GM12801 (cell line): Measurements from ENCODE around the gene FAM53B.

Experiments used
- CTCF ChIP-seq: IDR thresholded peaks from one replicate; pipeline ENCODE4 v1.5.1; 2011; ENCODE audit warnings: control low read depth; ENCODE audit not compliant: insufficient read length; ENCODE audit errors: extremely low read depth

The FAM53B gene

GRCh38 chr10:124597846-124598165 lies 146.4 kb downstream of the FAM53B start:
- TF ChIP-seq CTCF = no peak

GRCh38 chr10:124596962-124597845 lies 147.0 kb downstream of the FAM53B start:
- TF ChIP-seq CTCF = no peak

- TF ChIP-seq CTCF = no peak
Observed at GRCh38 chr10:124596116-124596785, 147.9 kb downstream of the FAM53B start.

GRCh38 chr10:124595143-124595883 lies 148.9 kb downstream of the FAM53B start:
- no peak for TF ChIP-seq CTCF

GRCh38 chr10:124594240-124594639 lies 149.9 kb downstream of the FAM53B start:
- no peak for TF ChIP-seq CTCF

GRCh38 chr10:124593431-124593985 lies 150.7 kb downstream of the FAM53B start:
- TF ChIP-seq CTCF = no peak
